WI38 (cell line): Measurements from ENCODE around the gene LRMDA.

Experiments
- H3K4me3 ChIP-seq: 2 replicates; pipeline ENCODE4 v1.5.1; 2011; ENCODE audit warnings: low read depth, mild to moderate bottlenecking, control low read depth, low read length
- CTCF ChIP-seq: IDR thresholded peaks from 2 replicates; pipeline ENCODE4 v1.5.1; 2012; ENCODE audit warnings: low read depth, mild to moderate bottlenecking, control low read depth, low read length

Gene LRMDA

GRCh38 chr10:76117949-76118348 lies 686.5 kb downstream of the LRMDA start:
- TF ChIP-seq CTCF: no peak
- no peak overlapping the region for H3K4me3 ChIP-seq

GRCh38 chr10:76119036-76119435 lies 687.6 kb downstream of the LRMDA start:
- TF ChIP-seq CTCF: no peak
- no peak overlapping the region for H3K4me3 ChIP-seq

DNA sequence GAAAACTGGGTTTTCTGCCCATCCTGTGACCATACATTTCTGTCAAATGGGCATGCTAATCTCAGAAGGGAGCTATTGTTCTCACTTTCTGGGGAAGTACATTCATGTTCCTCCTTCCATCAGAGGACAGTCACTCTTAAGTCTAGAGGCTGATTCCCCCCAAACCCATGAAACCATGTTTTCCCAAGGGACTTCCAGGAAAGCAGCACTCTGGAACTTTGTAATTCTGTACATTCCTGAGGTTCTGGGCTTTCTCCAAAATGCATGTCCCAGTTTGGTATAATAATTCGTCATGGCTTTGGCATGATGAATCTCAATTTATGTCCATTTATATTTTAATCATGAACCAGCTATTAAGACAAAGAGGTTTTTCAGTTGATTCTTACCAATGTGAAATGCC lies 688.1 kb downstream of the LRMDA start:
- TF ChIP-seq CTCF: no peak

DNA sequence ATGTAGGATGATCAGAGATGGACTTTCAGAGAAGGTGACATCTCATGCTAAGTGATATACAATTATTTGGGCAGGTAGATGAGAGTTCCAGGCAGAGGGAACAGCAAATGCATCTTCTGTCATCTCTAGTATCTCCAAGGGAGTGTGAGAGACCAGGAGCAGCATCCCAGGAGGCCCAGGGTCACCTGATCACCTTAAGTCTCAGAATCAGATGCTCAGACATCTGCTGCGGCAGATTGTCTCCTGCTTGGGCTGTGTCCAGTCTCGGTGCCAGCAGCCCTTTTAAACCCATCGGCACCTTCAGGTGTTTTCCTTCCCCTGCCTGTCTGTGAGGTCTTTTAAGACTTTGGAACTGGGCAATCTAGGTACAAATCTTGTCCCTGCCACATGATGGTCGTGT lies 690.6 kb downstream of the LRMDA start:
- no peak for TF ChIP-seq CTCF
- H3K4me3 ChIP-seq: no peak overlapping the region

More for the DNA sequence above, 688.1 kb downstream of the LRMDA start:
- H3K4me3 ChIP-seq: no peak overlapping the region

- H3K4me3 ChIP-seq: no peak overlapping the region
- no peak for TF ChIP-seq CTCF
Measured at GRCh38 chr10:76124280-76124679, 692.9 kb downstream of the LRMDA start.

DNA sequence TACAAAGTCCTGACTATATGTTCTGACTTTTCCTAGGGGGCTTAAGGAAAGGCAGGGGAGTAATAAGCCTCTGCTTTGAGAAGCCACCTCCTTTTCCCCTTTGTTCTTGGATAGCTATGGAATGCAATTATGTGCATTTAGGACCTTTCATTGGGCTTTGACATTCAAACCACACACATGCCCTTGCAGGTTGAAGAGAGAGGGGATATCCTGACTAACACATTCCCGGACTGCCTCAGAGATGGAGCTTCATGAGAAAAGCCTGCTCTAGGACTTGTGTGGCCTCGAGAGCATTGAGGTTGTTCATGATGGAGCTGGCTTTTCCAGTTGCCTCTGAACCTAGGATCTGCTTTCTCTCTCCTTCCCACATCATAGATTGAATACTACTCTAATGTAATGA lies 694.5 kb downstream of the LRMDA start:
- H3K4me3 ChIP-seq: no peak overlapping the region
- TF ChIP-seq CTCF: no peak

- no peak for TF ChIP-seq CTCF
- H3K4me3 ChIP-seq: no peak overlapping the region
Measured at GRCh38 chr10:76126607-76127527, 695.4 kb downstream of the LRMDA start.
